ENCODE measurements around the gene LTBP4.

The LTBP4 gene

GRCh38 chr19:40598918-40599307 lies 2.3 kb upstream of the LTBP4 start:
- no peak for DNase-seq

GRCh38 chr19:40599331-40599901 lies 1.8 kb upstream of the LTBP4 start:
- no peak for DNase-seq

- no peak for DNase-seq
These were observed 1.1 kb upstream of the LTBP4 start for GRCh38 chr19:40599902-40600569.

- DNase-seq: no peak
These were observed 517 bp upstream of the LTBP4 start for GRCh38 chr19:40600570-40601133.

GRCh38 chr19:40603071-40603388 lies 1.9 kb downstream of the LTBP4 start:
- DNase-seq: no peak

GRCh38 chr19:40603389-40604170 lies 2.4 kb downstream of the LTBP4 start:
- peak; percentile 90 to 93 for DNase-seq

- no peak for DNase-seq
These were observed 3.0 kb downstream of the LTBP4 start for GRCh38 chr19:40604171-40604646.

GRCh38 chr19:40604647-40605215 lies 3.6 kb downstream of the LTBP4 start:
- no peak for DNase-seq

- peak; percentile 59 to 78 for DNase-seq
These were observed 4.2 kb downstream of the LTBP4 start for GRCh38 chr19:40605216-40605971.

GRCh38 chr19:40607311-40608239 lies 6.4 kb downstream of the LTBP4 start:
- no peak for DNase-seq

GRCh38 chr19:40608240-40608621 lies 7.1 kb downstream of the LTBP4 start:
- no peak for DNase-seq

GRCh38 chr19:40608957-40609356 lies 7.8 kb downstream of the LTBP4 start:
- no peak for DNase-seq

GRCh38 chr19:40609561-40610395 lies 8.6 kb downstream of the LTBP4 start:
- peak; percentile 49 to 58 for DNase-seq

- DNase-seq: peak in 1 of 2 experiments; percentile 9
These were observed 9.4 kb downstream of the LTBP4 start for GRCh38 chr19:40610396-40611064.

GRCh38 chr19:40611096-40611495 lies 9.9 kb downstream of the LTBP4 start:
- peak in 1 of 2 experiments; percentile 11 for DNase-seq

- no peak for DNase-seq
These were observed 10.9 kb downstream of the LTBP4 start for GRCh38 chr19:40611900-40612698.

- DNase-seq: peak; percentile 26 to 42
These were observed 11.9 kb downstream of the LTBP4 start for GRCh38 chr19:40612831-40613689.

Data from NCI-H2081 (cell line).